Panc1 (cell line): Measurements from ENCODE around the gene THEM5. TPM values are rescaled to one million over a fixed set of nuclear protein-coding genes. Genes with fewer than 3 reads are reported as not detected.

Experiments
- ATAC-seq: fragments of 200-7000 bp; cut with Tn5 transposase; 2 replicates; pipeline ENCODE4 v1.9.1; 2020; ENCODE audit warnings: mild to moderate bottlenecking, moderate library complexity
- BruUV-seq: library from RNA; stranded (reverse); fragments of 400-500 nt; replicated peaks from 2 replicates; lab custom pipeline; 2021; lab: Mats Ljungman, UMichigan
- CTCF ChIA-PET: fragments of 300-600 bp; sonication (Branson Sonifier 250); formaldehyde crosslinking; loops from one replicate; lab custom pipeline; 2022; ENCODE audit warnings: antibody characterized with exemption; lab: Charles Lee
- POLR2A ChIA-PET: fragments of 300-600 bp; sonication (Branson Sonifier 250); formaldehyde crosslinking; loops from one replicate; lab custom pipeline; 2022; ENCODE audit warnings: antibody characterized with exemption; lab: Charles Lee
- DNase-seq: peaks from one replicate; pipeline ENCODE4 v3.0.0-alpha.2; 2010; ENCODE audit warnings: low read depth, low spot score
- H3K27ac ChIP-seq: 2 replicates; pipeline ENCODE4 v1.5.1; 2011; ENCODE audit warnings: mild to moderate bottlenecking, low read length, inconsistent platforms
- H3K27me3 ChIP-seq: fragments of 200-500 bp; sonication (Bioruptor generic); 2 replicates; pipeline ENCODE4 v1.6.0; 2014; ENCODE audit warnings: low read length, inconsistent platforms; ENCODE audit not compliant: control insufficient read depth, insufficient read depth
- H3K36me3 ChIP-seq: fragments of 200-500 bp; sonication (Bioruptor generic); 2 replicates; pipeline ENCODE4 v1.5.1; 2014; ENCODE audit warnings: inconsistent platforms, mild to moderate bottlenecking, low read length, moderate library complexity; ENCODE audit not compliant: control insufficient read depth, insufficient read depth
- H3K4me1 ChIP-seq: 2 replicates; pipeline ENCODE4 v1.5.1; 2011; ENCODE audit warnings: inconsistent platforms, mild to moderate bottlenecking, low read length, moderate library complexity; ENCODE audit not compliant: control insufficient read depth, insufficient read depth
- H3K4me3 ChIP-seq, 2 experiments: 2 replicates each; pipeline ENCODE4 v1.5.1; 2011 to 2012; ENCODE audit warnings: low read depth in 2 of 2, low read length in 2 of 2, mild to moderate bottlenecking in 2 of 2, inconsistent platforms in 1 of 2, moderate library complexity in 1 of 2
- H3K9me3 ChIP-seq: fragments of 200-500 bp; sonication (Bioruptor generic); 2 replicates; pipeline ENCODE4 v1.5.1; 2014; ENCODE audit warnings: low read depth, mild to moderate bottlenecking, inconsistent platforms, low read length, moderate library complexity; ENCODE audit not compliant: control insufficient read depth, insufficient read depth
- CTCF ChIP-seq: fragments of 450-650 bp; IDR thresholded peaks from 2 replicates; pipeline ENCODE4 v1.5.1; 2017; ENCODE audit warnings: mild to moderate bottlenecking
- POLR2AphosphoS5 ChIP-seq: IDR thresholded peaks from 2 replicates; pipeline ENCODE4 v1.6.1; 2012; ENCODE audit warnings: mild to moderate bottlenecking, low read depth, low read length, moderate library complexity
- REST ChIP-seq, 2 experiments: IDR thresholded peaks; 2 replicates each; pipeline ENCODE4 v1.6.1; 2011 to 2012; ENCODE audit warnings: low read depth in 2 of 2, control low read depth in 1 of 2, low read length in 1 of 2, mild to moderate bottlenecking in 1 of 2, moderate library complexity in 1 of 2; ENCODE audit not compliant: insufficient read depth in 1 of 2
- SIN3A ChIP-seq: IDR thresholded peaks from 2 replicates; pipeline ENCODE4 v1.6.1; 2012; ENCODE audit warnings: low read depth, mild to moderate bottlenecking, low read length, moderate library complexity, borderline replicate concordance; ENCODE audit not compliant: insufficient read depth
- TCF7L2 ChIP-seq: IDR thresholded peaks from 2 replicates; pipeline ENCODE4 v1.6.1; 2011; ENCODE audit warnings: mild to moderate bottlenecking, low read depth, low read length, inconsistent platforms
- in situ Hi-C: cut with HindIII; loops from 2 replicates; pipeline ENCODE4 v1.10.0; 2016; ENCODE audit warnings: low sequenced_read_pairs, low pct_unique_long_range_greater_than_20kb
- intact Hi-C: fragments of 100-400 bp; cut with micrococcal nuclease; formaldehyde crosslinking; loops from one replicate; pipeline ENCODE4 v1.10.0; 2022; ENCODE audit not compliant: unreplicated experiment
- total RNA-seq: library from RNA; stranded (reverse); gene quantifications from one replicate; pipeline ENCODE4 v1.2.1, GENCODE V29; 2021; ENCODE audit not compliant: unreplicated experiment

The THEM5 gene
- total RNA-seq, 1 experiment from 2014 or later, result not detected

GRCh38 chr1:151831605-151832004, 21.9 kb downstream of the THEM5 start, which contains the start of gene RORC:
Gene RORC, minus strand, starts transcription at chr1:151831802. Its CDS starts 38 bp downstream, at chr1:151831764.
- no peak within 1 kb of the TSS for H3K4me3 ChIP-seq
- no peaks in the 10 kb centered on the region for H3K36me3 ChIP-seq
- H3K27me3 ChIP-seq, result no peaks in the 10 kb centered on the region
- no peak within 1 kb of the TSS for H3K27ac ChIP-seq
- no peak for ATAC-seq
- TF ChIP-seq TCF7L2 (no peak), SIN3A (no peak), REST (IDR thresholded peaks at IDR 0.05; ENCODE audit: insufficient read depth in 1 of 2, low read depth in 2 of 2, low read length in 1 of 2) (no peak), POLR2AphosphoS5 (no peak)
- in situ Hi-C loops (no loop called here), intact Hi-C loops (loop anchor here (10.0 kb wide), 3 partner anchors 137 to 387 kb away; no protein-coding TSS in a partner anchor)
- ChIA-PET CTCF (no interaction called here), POLR2A (no interaction called here)
- no peaks in the 10 kb centered on the region for H3K9me3 ChIP-seq
- no TSS peak for BruUV-seq
- no peak for DNase-seq
- peaks cover 7% of the 10 kb centered on the region; the same call in 1 of the 2 replicates for H3K4me1 ChIP-seq

GRCh38 chr1:151831256-151831591, 22.3 kb downstream of the THEM5 start:
- Histone ChIP-seq H3K4me1 (peaks cover 10% of the 10 kb centered on the region; the same call in 1 of the 2 replicates), H3K9me3 (no peaks in the 10 kb centered on the region), H3K27ac (no peak overlapping the region), H3K27me3 (no peaks in the 10 kb centered on the region), H3K36me3 (no peaks in the 10 kb centered on the region), H3K4me3 (no peak overlapping the region)
- intact Hi-C loops, result loop anchor here (10.0 kb wide), 3 partner anchors 136 to 386 kb away; no protein-coding TSS in a partner anchor
- ChIA-PET CTCF (interaction anchor here (0.7 kb wide), 1 partner anchor 194 kb away, joined by 6 read pairs; no protein-coding TSS in a partner anchor), POLR2A (no interaction called here)
- BruUV-seq, result no TSS peak
- in situ Hi-C loops, result no loop called here
- DNase-seq, result no peak
- TF ChIP-seq REST (IDR thresholded peaks at IDR 0.05; ENCODE audit: insufficient read depth in 1 of 2, low read depth in 2 of 2, low read length in 1 of 2), result no peak
- TF ChIP-seq SIN3A, result no peak
- no peak for TF ChIP-seq POLR2AphosphoS5
- no peak for TF ChIP-seq TCF7L2
- TF ChIP-seq CTCF, result no peak
- ATAC-seq, result no peak
